Activated naive CD8-positive, alpha-beta T cell treated with anti-CD3 and anti-CD28 coated beads, Interleukin-2, amount 50 U/mL, for 16 hours (primary cell): Measurements from ENCODE around the gene SH3TC1.

Source experiments
- DNase-seq: peaks from one replicate; pipeline ENCODE4 v3.0.0-alpha.2; 2020; ENCODE audit warnings: low read depth, low spot score

The SH3TC1 gene

GRCh38 chr4:8260656-8261111 is 61.6 kb downstream of the SH3TC1 start:
- DNase-seq = no peak

GRCh38 chr4:8261851-8262535 is 62.9 kb downstream of the SH3TC1 start:
- DNase-seq = no peak

GRCh38 chr4:8262637-8263322 is 63.7 kb downstream of the SH3TC1 start:
- no peak for DNase-seq

GRCh38 chr4:8263397-8263796 is 64.3 kb downstream of the SH3TC1 start:
- no peak for DNase-seq

- DNase-seq = no peak
Observed at GRCh38 chr4:8264106-8264505, 65.0 kb downstream of the SH3TC1 start.

GRCh38 chr4:8265171-8265929 is 66.3 kb downstream of the SH3TC1 start:
- DNase-seq = no peak

GRCh38 chr4:8266088-8266487 is 67.0 kb downstream of the SH3TC1 start:
- DNase-seq = no peak

- DNase-seq = no peak
Observed at GRCh38 chr4:8266508-8266907, 67.4 kb downstream of the SH3TC1 start.

- no peak for DNase-seq
Observed at GRCh38 chr4:8267077-8267476, 68.0 kb downstream of the SH3TC1 start.

- DNase-seq = no peak
Observed at GRCh38 chr4:8268211-8268610, 69.1 kb downstream of the SH3TC1 start.

GRCh38 chr4:8268901-8269534 is 69.9 kb downstream of the SH3TC1 start:
- DNase-seq = no peak

- DNase-seq = no peak
Observed at GRCh38 chr4:8269535-8270417, 70.7 kb downstream of the SH3TC1 start, which contains the start of gene HTRA3. Gene HTRA3, plus strand, starts transcription at chr4:8269754. Its CDS starts 215 bp downstream, at chr4:8269969.

GRCh38 chr4:8270418-8270771 is 71.3 kb downstream of the SH3TC1 start:
- no peak for DNase-seq

- no peak for DNase-seq
Observed at GRCh38 chr4:8270912-8271815, 72.1 kb downstream of the SH3TC1 start.

GRCh38 chr4:8271821-8272220 is 72.7 kb downstream of the SH3TC1 start:
- no peak for DNase-seq

GRCh38 chr4:8272472-8273428 is 73.7 kb downstream of the SH3TC1 start:
- DNase-seq = no peak

GRCh38 chr4:8273450-8273849 is 74.4 kb downstream of the SH3TC1 start:
- no peak for DNase-seq

- DNase-seq = no peak
Observed at GRCh38 chr4:8274066-8274652, 75.1 kb downstream of the SH3TC1 start.
